ENCODE measurements around the gene EDN1. TPM values are rescaled to one million over a fixed set of nuclear protein-coding genes. Genes with fewer than 3 reads are reported as not detected.

EDN1 gene
- total and polyA plus RNA-seq, 3 donors from 2014 or later, result 6.4 to 18.4 (median 12.8) TPM

GRCh38 chr6:12293235-12293930, 3.2 kb downstream of the EDN1 start:
- intact Hi-C loops (cut with DNase I; ENCODE audit: low total_unique reads), result no loop called here
- Histone ChIP-seq H3K4me3 (no peak overlapping the region), H3K27me3 (no peaks in the 10 kb centered on the region)

DNA sequence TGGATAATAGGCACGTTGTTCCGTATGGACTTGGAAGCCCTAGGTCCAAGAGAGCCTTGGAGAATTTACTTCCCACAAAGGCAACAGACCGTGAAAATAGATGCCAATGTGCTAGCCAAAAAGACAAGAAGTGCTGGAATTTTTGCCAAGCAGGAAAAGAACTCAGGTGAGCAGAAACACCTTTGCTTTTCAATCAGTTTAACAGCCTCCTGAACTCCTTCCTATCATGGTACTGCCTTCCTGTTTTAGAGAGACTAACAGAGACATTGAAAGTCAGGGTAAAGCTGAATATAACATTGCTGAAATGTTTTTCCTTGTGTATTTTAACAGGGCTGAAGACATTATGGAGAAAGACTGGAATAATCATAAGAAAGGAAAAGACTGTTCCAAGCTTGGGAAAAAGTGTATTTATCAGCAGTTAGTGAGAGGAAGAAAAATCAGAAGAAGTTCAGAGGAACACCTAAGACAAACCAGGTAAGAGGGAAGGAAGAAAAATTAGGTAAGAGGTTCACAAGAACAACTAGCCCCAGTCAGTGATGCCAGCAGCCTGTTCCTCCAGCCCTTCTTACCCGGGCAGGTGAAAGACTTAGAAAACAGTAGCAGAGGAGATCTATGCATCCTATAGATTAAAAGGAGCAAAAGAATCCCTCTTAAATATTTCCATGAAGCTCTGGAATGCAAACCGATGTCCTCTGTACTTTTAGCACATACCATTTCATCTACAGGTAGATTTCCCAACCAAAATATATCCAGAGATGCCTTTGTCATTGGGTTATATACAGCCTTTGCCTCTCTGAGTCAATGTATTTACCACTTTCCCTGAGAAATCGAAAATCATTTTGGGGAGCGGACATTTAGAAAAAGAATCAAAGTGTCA, 4.0 kb downstream of the EDN1 start:
- TF ChIP-seq POLR2A (IDR thresholded peaks at IDR 0.05), result no peak
- TF ChIP-seq, protein P1, sequence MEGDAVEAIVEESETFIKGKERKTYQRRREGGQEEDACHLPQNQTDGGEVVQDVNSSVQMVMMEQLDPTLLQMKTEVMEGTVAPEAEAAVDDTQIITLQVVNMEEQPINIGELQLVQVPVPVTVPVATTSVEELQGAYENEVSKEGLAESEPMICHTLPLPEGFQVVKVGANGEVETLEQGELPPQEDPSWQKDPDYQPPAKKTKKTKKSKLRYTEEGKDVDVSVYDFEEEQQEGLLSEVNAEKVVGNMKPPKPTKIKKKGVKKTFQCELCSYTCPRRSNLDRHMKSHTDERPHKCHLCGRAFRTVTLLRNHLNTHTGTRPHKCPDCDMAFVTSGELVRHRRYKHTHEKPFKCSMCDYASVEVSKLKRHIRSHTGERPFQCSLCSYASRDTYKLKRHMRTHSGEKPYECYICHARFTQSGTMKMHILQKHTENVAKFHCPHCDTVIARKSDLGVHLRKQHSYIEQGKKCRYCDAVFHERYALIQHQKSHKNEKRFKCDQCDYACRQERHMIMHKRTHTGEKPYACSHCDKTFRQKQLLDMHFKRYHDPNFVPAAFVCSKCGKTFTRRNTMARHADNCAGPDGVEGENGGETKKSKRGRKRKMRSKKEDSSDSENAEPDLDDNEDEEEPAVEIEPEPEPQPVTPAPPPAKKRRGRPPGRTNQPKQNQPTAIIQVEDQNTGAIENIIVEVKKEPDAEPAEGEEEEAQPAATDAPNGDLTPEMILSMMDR (IDR thresholded peaks at IDR 0.05), result no peak
- no peak for DNase-seq
- 78 to 91% methylated on average over 7 of the region's 7 CpGs for WGBS, 2 donors
- no peak overlapping the region for H3K4me3 ChIP-seq
- no peak overlapping the region for H3K27ac ChIP-seq
- H3K9me3 ChIP-seq, result no peaks in the 10 kb centered on the region
- no peaks in the 10 kb centered on the region for H3K36me3 ChIP-seq (ENCODE audit: low read depth, missing control alignments)
- peaks cover 4% of the 10 kb centered on the region for H3K4me1 ChIP-seq
- intact Hi-C loops (cut with DNase I; ENCODE audit: low total_unique reads), result no loop called here
- H3K27me3 ChIP-seq, result no peaks in the 10 kb centered on the region

More at GRCh38 chr6:12293235-12293930, 3.2 kb downstream of the EDN1 start:
- Histone ChIP-seq H3K9me3 (no peaks in the 10 kb centered on the region), H3K27ac (no peak overlapping the region), H3K36me3 (ENCODE audit: low read depth, missing control alignments) (no peaks in the 10 kb centered on the region), H3K4me1 (peaks cover 4% of the 10 kb centered on the region)
- WGBS, 2 donors, result 82 to 85% methylated on average over 4 of the region's 4 CpGs
- no peak for DNase-seq
- TF ChIP-seq POLR2A (IDR thresholded peaks at IDR 0.05), result no peak
- TF ChIP-seq, protein P1 (IDR thresholded peaks at IDR 0.05), result no peak

DNA sequence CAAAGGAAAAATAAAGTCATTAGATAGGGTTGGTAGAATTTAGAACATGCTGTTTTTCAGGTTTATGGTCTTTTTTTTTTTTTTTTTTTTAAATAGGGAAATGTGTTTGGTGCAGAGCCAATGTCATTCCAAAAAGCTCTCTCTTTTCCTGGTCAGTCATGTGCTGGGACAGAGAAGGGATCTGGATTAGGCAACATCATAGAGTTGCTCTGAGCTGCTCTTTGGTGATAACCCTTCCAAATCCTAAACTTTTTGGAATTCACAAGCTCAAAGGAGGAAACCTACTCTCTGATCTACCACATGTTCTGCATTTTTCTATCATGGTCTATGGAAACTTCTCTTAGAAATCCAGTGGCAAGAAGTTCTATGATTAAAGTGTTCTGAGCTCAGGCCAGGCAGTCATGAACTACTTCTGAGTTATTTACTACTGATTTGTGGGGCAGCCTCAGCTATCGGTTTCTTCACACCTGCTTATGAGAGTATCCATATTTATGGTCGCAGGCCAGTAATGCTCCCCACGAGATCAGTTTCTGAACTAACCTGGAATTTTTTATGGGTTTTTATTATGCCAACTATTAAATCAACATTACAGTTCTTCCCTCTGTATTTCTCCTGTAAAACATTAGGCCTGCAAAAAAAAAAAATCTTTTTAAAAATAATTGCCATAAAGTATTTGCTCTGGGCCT, 4.8 kb downstream of the EDN1 start:
- 87 to 91% methylated on average over 3 of the region's 3 CpGs for WGBS, 2 donors
- no peak for DNase-seq
- no peaks in the 10 kb centered on the region for H3K36me3 ChIP-seq (ENCODE audit: low read depth, missing control alignments)
- H3K27ac ChIP-seq, result no peak overlapping the region
- peaks cover 4% of the 10 kb centered on the region for H3K4me1 ChIP-seq
- no peak for TF ChIP-seq POLR2A (IDR thresholded peaks at IDR 0.05)
- TF ChIP-seq, protein P1 (IDR thresholded peaks at IDR 0.05), result no peak
- H3K4me3 ChIP-seq, result no peak overlapping the region
- H3K27me3 ChIP-seq, result no peaks in the 10 kb centered on the region
- no peaks in the 10 kb centered on the region for H3K9me3 ChIP-seq
- intact Hi-C loops (cut with DNase I; ENCODE audit: low total_unique reads), result no loop called here

DNA sequence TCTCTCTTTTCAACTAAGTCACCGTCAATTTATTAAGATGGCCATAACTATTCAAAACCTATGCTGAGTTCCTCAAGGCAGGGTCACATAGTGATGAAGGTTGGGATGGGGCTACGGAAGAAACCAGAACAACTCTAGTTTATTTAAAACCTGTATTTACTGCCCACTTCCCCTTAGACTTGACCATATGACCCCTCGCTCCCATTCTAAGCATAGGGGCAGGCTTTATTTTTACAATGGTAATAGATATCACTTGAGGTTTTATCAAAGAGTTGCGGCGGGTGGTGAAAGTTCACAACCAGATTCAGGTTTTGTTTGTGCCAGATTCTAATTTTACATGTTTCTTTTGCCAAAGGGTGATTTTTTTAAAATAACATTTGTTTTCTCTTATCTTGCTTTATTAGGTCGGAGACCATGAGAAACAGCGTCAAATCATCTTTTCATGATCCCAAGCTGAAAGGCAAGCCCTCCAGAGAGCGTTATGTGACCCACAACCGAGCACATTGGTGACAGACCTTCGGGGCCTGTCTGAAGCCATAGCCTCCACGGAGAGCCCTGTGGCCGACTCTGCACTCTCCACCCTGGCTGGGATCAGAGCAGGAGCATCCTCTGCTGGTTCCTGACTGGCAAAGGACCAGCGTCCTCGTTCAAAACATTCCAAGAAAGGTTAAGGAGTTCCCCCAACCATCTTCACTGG, 5.5 kb downstream of the EDN1 start:
- H3K9me3 ChIP-seq, result no peaks in the 10 kb centered on the region
- intact Hi-C loops (cut with DNase I; ENCODE audit: low total_unique reads), result no loop called here
- no peak overlapping the region for H3K4me3 ChIP-seq
- 80 to 89% methylated on average over 14 of the region's 14 CpGs for WGBS, 2 donors
- H3K27ac ChIP-seq, result no peak overlapping the region
- H3K36me3 ChIP-seq (ENCODE audit: low read depth, missing control alignments), result no peaks in the 10 kb centered on the region
- no peaks in the 10 kb centered on the region for H3K27me3 ChIP-seq
- no peak for DNase-seq
- peaks cover under 1% of the 10 kb centered on the region for H3K4me1 ChIP-seq
- TF ChIP-seq, protein P1 (IDR thresholded peaks at IDR 0.05), result no peak
- no peak for TF ChIP-seq POLR2A (IDR thresholded peaks at IDR 0.05)

Measured in testis (tissue), 3 donors.